H1 (cell line): ENCODE data around the gene JAG1. TPM values are rescaled to one million over a fixed set of nuclear protein-coding genes. Genes with fewer than 3 reads are reported as not detected.

Experiments
- CTCF ChIA-PET: fragments of 300-600 bp; sonication (Branson Sonifier 250); formaldehyde crosslinking; loops from one replicate; lab custom pipeline; 2021; ENCODE audit not compliant: partially characterized antibody; lab: Charles Lee
- POLR2A ChIA-PET: fragments of 300-600 bp; sonication (Branson Sonifier 250); formaldehyde crosslinking; loops from one replicate; lab custom pipeline; 2021; ENCODE audit warnings: inconsistent platforms; ENCODE audit not compliant: partially characterized antibody; lab: Charles Lee
- DNase-seq, 2 experiments: peaks; one replicate each; pipeline versions ENCODE4 v3.0.0 to v3.0.0-alpha.2; 2010 to 2022; ENCODE audit warnings: low spot score in 2 of 2, low read depth in 1 of 2, mixed read lengths in 1 of 2
- FAIRE-seq: peaks from 2 replicates; lab custom pipeline; 2011; peaks lifted over from hg19 to GRCh38; lab: Jason Lieb, UNC
- H2AFZ ChIP-seq: 2 replicates; pipeline ENCODE4 v1.8.1; 2012; ENCODE audit warnings: low read length, inconsistent platforms
- H2AK5ac ChIP-seq: 2 replicates; pipeline ENCODE4 v1.6.1; 2013; ENCODE audit warnings: low read depth, low read length
- H2BK120ac ChIP-seq: replicated peaks from 2 replicates; pipeline ENCODE3; 2013; ENCODE audit warnings: low read depth, low read length, inconsistent platforms
- H2BK12ac ChIP-seq: 2 replicates; pipeline ENCODE4 v1.6.1; 2013; ENCODE audit warnings: low read depth, low read length
- H2BK15ac ChIP-seq: 2 replicates; pipeline ENCODE4 v1.6.1; 2013; ENCODE audit warnings: low read length
- H2BK20ac ChIP-seq: 2 replicates; pipeline ENCODE4 v1.6.1; 2013; ENCODE audit warnings: low read length
- H2BK5ac ChIP-seq: 2 replicates; pipeline ENCODE4 v1.6.1; 2013; ENCODE audit warnings: low read depth, low read length
- H3K14ac ChIP-seq: 2 replicates; pipeline ENCODE4 v1.6.1; 2013; ENCODE audit warnings: inconsistent platforms; ENCODE audit not compliant: insufficient read length
- H3K18ac ChIP-seq: 2 replicates; pipeline ENCODE4 v1.6.1; 2013; ENCODE audit warnings: low read length; ENCODE audit errors: extremely low read depth
- H3K23ac ChIP-seq: 2 replicates; pipeline ENCODE4 v1.6.1; 2013; ENCODE audit warnings: inconsistent platforms; ENCODE audit not compliant: insufficient read length
- H3K23me2 ChIP-seq: 2 replicates; pipeline ENCODE4 v1.6.1; 2013; ENCODE audit warnings: low read depth, low read length
- H3K27ac ChIP-seq: 2 replicates; pipeline ENCODE4 v1.6.1; 2011; ENCODE audit warnings: low read depth, low read length, inconsistent platforms
- H3K27me3 ChIP-seq, 4 experiments: replicated peaks in 1 of 4; 1 replicate in 1 of 4; 2 replicates in 3 of 4; pipeline versions ENCODE4 v1.6.1 to v1.8.1; 2011 to 2013; ENCODE audit warnings: low read length in 3 of 4, mild to moderate bottlenecking in 3 of 4, inconsistent platforms in 2 of 4, mixed read lengths in 2 of 4, moderate library complexity in 1 of 4; ENCODE audit not compliant: control insufficient read depth in 3 of 4, insufficient read depth in 3 of 4; ENCODE audit errors: extremely low read depth in 1 of 4
- H3K36me3 ChIP-seq, 4 experiments: 2 replicates each; pipeline versions ENCODE4 v1.6.1 to v1.8.1; 2011 to 2013; ENCODE audit warnings: mild to moderate bottlenecking in 4 of 4, low read length in 3 of 4, moderate library complexity in 2 of 4, control low read depth in 1 of 4, inconsistent platforms in 1 of 4; ENCODE audit not compliant: insufficient read depth in 4 of 4, control insufficient read depth in 2 of 4
- H3K4ac ChIP-seq: replicated peaks from 2 replicates; pipeline ENCODE3; 2013; ENCODE audit warnings: low read length, low read depth, mixed read lengths, inconsistent platforms; ENCODE audit not compliant: insufficient read length
- H3K4me1 ChIP-seq, 4 experiments: replicated peaks in 1 of 4; 1 replicate in 1 of 4; 2 replicates in 3 of 4; pipeline versions ENCODE4 v1.6.1 to v1.8.1; 2011 to 2013; ENCODE audit warnings: low read length in 3 of 4, inconsistent platforms in 2 of 4, mixed read lengths in 1 of 4; ENCODE audit not compliant: insufficient read depth in 4 of 4, control insufficient read depth in 3 of 4
- H3K4me2 ChIP-seq, 2 experiments: 2 replicates each; pipeline versions ENCODE4 v1.6.1 to v1.8.1; 2011 to 2013; ENCODE audit warnings: low read depth in 2 of 2, low read length in 2 of 2, control low read depth in 1 of 2, inconsistent platforms in 1 of 2, mild to moderate bottlenecking in 1 of 2; ENCODE audit not compliant: insufficient read depth in 1 of 2
- H3K4me3 ChIP-seq, 4 experiments: fragments of 200-600, 300-600 bp in 1 of 4; sonication (generic), shearing (Covaris generic), sonication (Bioruptor Twin) in 1 of 4; 2 replicates each; pipeline versions ENCODE4 v1.5.1 to v1.8.1; 2011 to 2016; ENCODE audit warnings: low read length in 4 of 4, low read depth in 3 of 4, control low read depth in 2 of 4, inconsistent platforms in 2 of 4, mild to moderate bottlenecking in 2 of 4, mixed read lengths in 1 of 4, moderate library complexity in 1 of 4; ENCODE audit not compliant: insufficient read depth in 2 of 4; ENCODE audit errors: extremely low read depth in 1 of 4
- H3K56ac ChIP-seq: replicated peaks from 2 replicates; pipeline ENCODE3; 2013; ENCODE audit warnings: low read depth, mild to moderate bottlenecking, mixed read lengths, low read length, inconsistent platforms; ENCODE audit not compliant: insufficient read length
- H3K79me1 ChIP-seq: 2 replicates; pipeline ENCODE4 v1.6.1; 2013; ENCODE audit warnings: low read depth, low read length, control low read depth
- H3K79me2 ChIP-seq, 2 experiments: 2 replicates each; pipeline versions ENCODE4 v1.6.1 to v1.8.1; 2012 to 2013; ENCODE audit warnings: low read length in 2 of 2, mild to moderate bottlenecking in 2 of 2, inconsistent platforms in 1 of 2; ENCODE audit not compliant: insufficient read depth in 2 of 2, control insufficient read depth in 1 of 2
- H3K9ac ChIP-seq, 4 experiments: replicated peaks in 1 of 4; 1 replicate in 1 of 4; 2 replicates in 3 of 4; pipeline versions ENCODE4 v1.6.1 to v1.8.1; 2011 to 2013; ENCODE audit warnings: low read depth in 3 of 4, low read length in 3 of 4, control low read depth in 2 of 4, mild to moderate bottlenecking in 2 of 4, moderate library complexity in 2 of 4, inconsistent platforms in 1 of 4; ENCODE audit errors: extremely low read depth in 1 of 4
- H3K9me3 ChIP-seq, 2 experiments: 2 replicates each; pipeline versions ENCODE4 v1.6.1 to v1.8.1; 2012 to 2013; ENCODE audit warnings: mild to moderate bottlenecking in 2 of 2, moderate library complexity in 2 of 2, control low read depth in 1 of 2, inconsistent platforms in 1 of 2, low read depth in 1 of 2, low read length in 1 of 2, mixed read lengths in 1 of 2; ENCODE audit not compliant: insufficient read depth in 2 of 2
- H4K20me1 ChIP-seq, 2 experiments: replicated peaks in 1 of 2; 2 replicates each; pipeline versions ENCODE3 to v1.8.1; 2011 to 2013; ENCODE audit warnings: inconsistent platforms in 2 of 2, low read length in 2 of 2, mild to moderate bottlenecking in 1 of 2; ENCODE audit not compliant: insufficient read depth in 2 of 2, control insufficient read depth in 1 of 2
- H4K5ac ChIP-seq: 2 replicates; pipeline ENCODE4 v1.6.1; 2013; ENCODE audit warnings: low read length, low read depth, mixed read lengths, inconsistent platforms; ENCODE audit not compliant: insufficient read length
- H4K8ac ChIP-seq: 2 replicates; pipeline ENCODE4 v1.8.0; 2013; ENCODE audit warnings: mild to moderate bottlenecking, moderate library complexity, low read length, inconsistent platforms; ENCODE audit not compliant: insufficient read depth; ENCODE audit errors: extremely low read depth
- H4K91ac ChIP-seq: replicated peaks from 2 replicates; pipeline ENCODE3; 2013; ENCODE audit warnings: low read length, mixed read lengths, inconsistent platforms; ENCODE audit not compliant: insufficient read length
- CBX8 ChIP-seq: fragments of 300-800, 300-1000 bp; sonication (generic); IDR thresholded peaks from 2 replicates; pipeline ENCODE4 v1.7.1; 2016; ENCODE audit warnings: low read depth, low read length, borderline replicate concordance
- CEBPB ChIP-seq: IDR thresholded peaks from 2 replicates; pipeline ENCODE4 v1.6.1; 2012; ENCODE audit warnings: low read depth, low read length
- GABPA ChIP-seq: IDR thresholded peaks from 2 replicates; pipeline ENCODE4 v1.6.1; 2011; ENCODE audit warnings: mild to moderate bottlenecking, low read length, moderate library complexity, borderline replicate concordance; ENCODE audit not compliant: insufficient read depth
- POLR2AphosphoS5 ChIP-seq: IDR thresholded peaks from 2 replicates; pipeline ENCODE4 v1.6.1; 2011; ENCODE audit warnings: low read depth, low read length
- RFX5 ChIP-seq: IDR thresholded peaks from 2 replicates; pipeline ENCODE4 v1.6.1; 2011; ENCODE audit warnings: low read depth, low read length, improper control_type of control experiment, borderline replicate concordance
- SRF ChIP-seq: IDR thresholded peaks from 2 replicates; pipeline ENCODE4 v1.6.1; 2011; ENCODE audit warnings: mild to moderate bottlenecking, low read depth, low read length, moderate library complexity
- TAF1 ChIP-seq: IDR thresholded peaks from 2 replicates; pipeline ENCODE4 v1.6.1; 2011; ENCODE audit warnings: mild to moderate bottlenecking, low read depth, low read length
- WGBS, 2 experiments: shearing (Covaris generic) in 1 of 2; methylation state at CpG; one replicate each; pipeline versions ENCODE4 v1.1.6 to v1.1.7; 2013 to 2015; ENCODE audit warnings: low lambda C conversion rate in 2 of 2, mixed read lengths in 2 of 2, inconsistent platforms in 1 of 2, low coverage in 1 of 2, missing lambda C conversion rate in 1 of 2; ENCODE audit not compliant: insufficient replicate concordance in 2 of 2, insufficient coverage in 1 of 2, insufficient read length in 1 of 2; ENCODE audit errors: extremely low coverage in 1 of 2, missing lambda C conversion rate in 1 of 2; 5-methylcytosine and 5-hydroxymethylcytosine counted together
- polyA plus RNA-seq, 7 experiments: library from polyadenylated mRNA; depleted of rRNA in 3 of 7; stranded (reverse) in 5 of 7; unstranded in 2 of 7; fragments of >200 nt in 5 of 7; fragments of 200-250 nt in 2 of 7; gene quantifications; 1 replicate in 5 of 7; 2 replicates in 1 of 7; 4 replicates in 1 of 7; pipeline versions ENCODE4 v1.2.1 to v1.2.3, GENCODE V29; 2011 to 2013; ENCODE audit warnings: missing spikeins in 2 of 7, mixed read lengths in 2 of 7
- total RNA-seq: library from RNA; stranded (reverse); fragmentation: NEBNext Ultra II Directional; extraction: Animal tissue kit (Norgen Biotek cat#: 25700); gene quantifications from 2 replicates; pipeline ENCODE4 v1.2.1, GENCODE V29; 2021

JAG1 gene
- total and polyA plus RNA-seq, 2 of the 8 experiments (the other 6 are each of a cell fraction or from before 2014, with no cell fraction given), result 13.5 to 27.3 TPM

- Histone ChIP-seq H3K79me2 (peaks cover 0 to 33% of the 10 kb centered on the region in 2 experiments; a peak in 2 of 4 replicates), H4K8ac (peak overlapping the region; percentile 38; the same call in 1 of the 2 replicates), H2AFZ (no peak overlapping the region), H3K27ac (no peak overlapping the region), H3K23ac (no peak overlapping the region), H4K91ac (no peak overlapping the region), H2BK20ac (no peak overlapping the region), H3K23me2 (no peaks in the 10 kb centered on the region), H2BK15ac (no peak overlapping the region), H3K4me1 (peaks cover 13 to 38% (median 25%) of the 10 kb centered on the region in 4 experiments; a peak in 6 of 7 replicates), H2AK5ac (no peak overlapping the region), H2BK12ac (no peak overlapping the region), H3K4me3 (no peak overlapping the region), H3K14ac (no peak overlapping the region), H3K9me3 (no peaks in the 10 kb centered on the region), H3K79me1 (peaks cover 9% of the 10 kb centered on the region), H2BK5ac (no peak overlapping the region), H3K56ac (no peak overlapping the region), H3K4ac (no peak overlapping the region), H4K20me1 (peaks cover 6 to 19% of the 10 kb centered on the region in 2 experiments), H2BK120ac (no peak overlapping the region), H3K9ac (no peak overlapping the region), H3K27me3 (no peaks in the 10 kb centered on the region), H3K4me2 (no peak overlapping the region), H3K18ac (no peak overlapping the region), H3K36me3 (peaks cover 9 to 74% (median 32%) of the 10 kb centered on the region in 4 experiments), H4K5ac (no peak overlapping the region)
- FAIRE-seq, result no peak
- WGBS, 2 experiments, result 90% methylated on average over 9 of the region's 9 CpGs; no CpG with 5 or more reads in 1 of the 2 experiments
- CTCF ChIA-PET, result interaction anchor here (1.0 to 6.6 kb wide), 4 partner anchors 14 to 41 kb away, joined by 3 to 55 read pairs (median 4); partner anchors contain the start of gene JAG1
- TF ChIP-seq CBX8, result no peak
- no peak for TF ChIP-seq POLR2AphosphoS5
- TF ChIP-seq RFX5, result no peak
- TF ChIP-seq CEBPB, result no peak
- TF ChIP-seq SRF, result no peak
- no peak for TF ChIP-seq GABPA
- TF ChIP-seq TAF1, result no peak
- no peak for DNase-seq
- POLR2A ChIA-PET, result interaction anchor here (1.3 to 1.8 kb wide), 2 partner anchors 10 to 12 kb away, joined by 3 to 4 read pairs; no protein-coding TSS in a partner anchor
Measured at GRCh38 chr20:10652185-10652584, 21.6 kb downstream of the JAG1 start.
